HUDEP-2 (cell line): ENCODE data around the gene NCOA5.

Experiments
- DNase-seq, 76 experiments: peaks; one replicate each; lab custom pipeline; 2025; ENCODE audit not compliant: unreplicated experiment in 76 of 76; lab: John Stamatoyannopoulos, UW

Gene NCOA5

GRCh38 chr20:46021361-46022359 is 68.1 kb downstream of the NCOA5 start:
- peak in 26 of 76 experiments; percentile 2 to 46 (median 22) for DNase-seq

- DNase-seq: no peak
Observed at GRCh38 chr20:46020555-46020954, 69.2 kb downstream of the NCOA5 start.

- DNase-seq: no peak
Observed at GRCh38 chr20:46018611-46019010, 71.2 kb downstream of the NCOA5 start.

GRCh38 chr20:46018112-46018511 is 71.7 kb downstream of the NCOA5 start:
- DNase-seq: no peak

GRCh38 chr20:46017272-46017671 is 72.5 kb downstream of the NCOA5 start:
- DNase-seq: no peak

- no peak for DNase-seq
Observed at GRCh38 chr20:46014517-46015396, 75.0 kb downstream of the NCOA5 start.

GRCh38 chr20:46013829-46014516 is 75.8 kb downstream of the NCOA5 start:
- peak in 48 of 76 experiments; percentile 1 to 62 (median 22) for DNase-seq

- no peak for DNase-seq
Observed at GRCh38 chr20:46013322-46013828, 76.4 kb downstream of the NCOA5 start.

GRCh38 chr20:46012921-46013320 is 76.8 kb downstream of the NCOA5 start:
- no peak for DNase-seq

- DNase-seq: peak in 70 of 76 experiments; percentile 8 to 77 (median 55)
Observed at GRCh38 chr20:46011631-46012482, 77.9 kb downstream of the NCOA5 start.
